ENCODE data around the gene SLC37A2.

Gene SLC37A2

GRCh38 chr11:125071846-125072217 lies 8.7 kb downstream of the SLC37A2 start:
- DNase-seq: no peak

DNA sequence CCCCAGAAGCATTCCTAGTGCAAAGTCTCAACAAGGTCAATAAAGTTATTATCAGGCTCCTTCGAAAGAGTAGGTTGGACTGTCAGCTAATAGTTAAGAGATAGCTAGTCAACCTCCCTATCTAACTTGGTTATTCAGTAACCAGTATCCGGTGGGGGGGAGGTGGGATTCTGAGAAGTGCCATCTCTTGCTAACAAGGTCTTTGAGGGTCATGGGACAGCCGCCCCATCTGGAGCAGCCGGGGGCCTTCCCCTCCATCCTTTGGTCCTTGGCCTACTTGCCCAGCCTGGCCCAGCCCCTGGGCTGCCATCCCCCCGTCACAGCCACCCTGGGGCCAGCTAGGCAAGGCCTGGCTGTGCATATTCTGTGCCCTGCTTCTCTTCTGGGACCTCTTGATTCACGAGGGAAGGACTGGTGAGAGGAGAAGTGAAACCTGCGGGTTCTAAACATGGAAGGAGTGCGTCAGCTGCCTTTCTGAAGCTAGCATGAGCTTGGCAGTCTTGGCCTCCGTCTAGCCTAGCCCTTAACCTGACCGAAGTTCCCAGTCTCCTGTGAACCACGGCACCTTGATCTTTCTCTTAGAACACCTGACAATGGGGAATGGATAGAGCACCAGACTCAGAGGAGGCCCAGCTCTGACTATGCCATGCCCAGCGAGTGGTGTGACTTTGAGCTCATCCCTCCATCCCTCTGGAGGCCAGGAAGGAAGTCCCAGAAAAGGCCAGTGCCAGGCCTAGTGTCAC lies 9.3 kb downstream of the SLC37A2 start:
- DNase-seq: peak; percentile 97

GRCh38 chr11:125072961-125073590 lies 10.0 kb downstream of the SLC37A2 start:
- no peak for DNase-seq

DNA sequence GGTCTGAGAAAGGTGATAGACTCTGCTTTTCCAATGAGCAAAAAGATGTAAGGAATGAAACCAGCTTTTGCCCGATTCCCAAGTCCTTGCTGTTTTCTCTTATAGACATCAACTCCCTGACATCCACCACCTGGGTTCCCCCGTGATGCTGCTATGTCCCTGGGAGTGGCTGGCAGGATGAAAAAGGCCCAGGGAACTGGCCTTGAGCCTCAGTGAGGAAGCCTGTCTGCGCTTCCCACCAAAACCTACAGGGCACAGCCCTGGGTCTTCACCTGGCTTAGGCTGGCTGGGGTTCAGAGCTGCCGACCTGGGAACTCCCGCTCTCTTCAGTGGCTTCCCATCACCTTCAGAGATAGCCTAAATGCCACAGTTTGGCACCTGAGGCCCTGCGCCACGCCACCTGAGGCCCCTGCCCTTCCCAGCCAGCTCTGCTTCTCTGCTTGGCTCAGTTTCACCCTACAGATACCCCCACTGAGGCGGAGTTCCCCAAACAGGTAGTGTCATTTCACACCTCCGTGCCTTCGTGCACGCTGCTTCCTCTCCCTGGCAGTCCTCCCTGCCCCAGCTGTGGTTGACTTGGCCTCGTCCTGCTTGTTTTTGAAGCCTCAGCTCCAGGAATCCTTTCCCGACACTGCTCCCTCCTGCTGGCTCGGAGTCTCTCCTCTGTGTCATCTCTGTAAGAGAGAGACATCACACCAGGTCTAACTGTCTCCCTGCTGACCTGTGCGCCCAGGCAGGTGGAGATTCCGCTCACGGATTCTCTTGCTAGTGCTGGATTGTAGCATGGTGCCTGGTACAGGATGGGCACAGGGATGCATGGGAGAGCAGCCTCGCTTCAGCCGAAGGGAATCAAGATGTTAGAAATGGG lies 10.7 kb downstream of the SLC37A2 start:
- no peak for DNase-seq

DNA sequence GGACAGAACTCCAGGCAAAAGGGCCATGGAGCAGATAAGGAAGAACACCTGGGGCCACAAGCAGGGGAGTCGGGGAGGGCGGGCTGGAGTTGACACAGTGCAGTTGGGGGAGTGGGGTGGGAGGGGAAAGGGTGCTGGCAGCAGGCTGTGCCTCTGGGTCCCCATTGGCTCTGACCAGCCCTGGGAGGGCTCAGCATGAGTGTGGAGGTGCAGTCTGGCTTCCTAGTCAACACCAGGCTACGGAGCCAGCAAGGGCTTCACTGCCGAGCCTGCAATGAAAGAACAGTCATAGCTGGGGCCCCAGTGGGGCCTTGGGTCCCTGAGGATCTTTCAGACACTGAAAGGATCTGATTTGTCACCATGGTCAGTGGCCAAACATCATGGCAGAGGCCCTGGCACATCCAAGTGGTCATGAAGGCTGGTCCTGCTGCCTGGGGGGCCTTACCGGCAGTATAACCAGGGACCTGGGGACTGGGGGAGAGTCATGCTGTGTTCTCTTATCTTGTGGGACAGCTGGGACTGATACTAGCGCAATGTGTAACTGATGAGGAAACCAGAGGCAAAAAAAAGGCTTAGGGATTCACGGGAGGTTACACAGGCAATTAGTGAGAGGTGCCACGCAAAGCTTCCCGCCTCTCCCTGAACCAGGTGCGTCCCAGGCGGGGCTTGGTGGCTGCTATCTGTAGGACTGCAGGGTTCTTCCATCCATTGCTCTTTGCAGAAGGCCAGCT lies 11.6 kb downstream of the SLC37A2 start:
- DNase-seq: no peak

GRCh38 chr11:125075242-125075625 lies 12.1 kb downstream of the SLC37A2 start:
- DNase-seq: no peak

- no peak for DNase-seq
These were observed 12.8 kb downstream of the SLC37A2 start for GRCh38 chr11:125075900-125076317.

- no peak for DNase-seq
These were observed 13.4 kb downstream of the SLC37A2 start for GRCh38 chr11:125076378-125076945.

DNA sequence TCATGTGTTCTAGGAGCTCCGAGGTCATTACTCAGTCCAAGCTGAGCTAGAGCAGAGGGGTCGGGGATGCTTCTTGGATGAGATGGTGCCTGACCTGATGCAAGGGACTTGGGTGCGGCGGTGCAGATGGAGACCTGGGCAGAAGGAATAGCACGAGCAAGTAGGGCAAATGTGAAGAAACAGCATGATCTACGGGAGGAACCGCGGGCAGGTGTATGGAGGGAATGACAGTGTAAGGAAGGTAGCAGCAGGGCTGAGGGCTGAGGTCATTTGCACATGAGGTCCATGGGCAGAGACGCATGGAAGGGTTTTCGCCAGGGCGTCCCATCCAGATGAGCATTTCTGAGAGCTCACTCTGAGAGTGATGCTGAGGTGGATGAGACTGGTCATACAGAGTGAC lies 14.9 kb downstream of the SLC37A2 start:
- no peak for DNase-seq

DNA sequence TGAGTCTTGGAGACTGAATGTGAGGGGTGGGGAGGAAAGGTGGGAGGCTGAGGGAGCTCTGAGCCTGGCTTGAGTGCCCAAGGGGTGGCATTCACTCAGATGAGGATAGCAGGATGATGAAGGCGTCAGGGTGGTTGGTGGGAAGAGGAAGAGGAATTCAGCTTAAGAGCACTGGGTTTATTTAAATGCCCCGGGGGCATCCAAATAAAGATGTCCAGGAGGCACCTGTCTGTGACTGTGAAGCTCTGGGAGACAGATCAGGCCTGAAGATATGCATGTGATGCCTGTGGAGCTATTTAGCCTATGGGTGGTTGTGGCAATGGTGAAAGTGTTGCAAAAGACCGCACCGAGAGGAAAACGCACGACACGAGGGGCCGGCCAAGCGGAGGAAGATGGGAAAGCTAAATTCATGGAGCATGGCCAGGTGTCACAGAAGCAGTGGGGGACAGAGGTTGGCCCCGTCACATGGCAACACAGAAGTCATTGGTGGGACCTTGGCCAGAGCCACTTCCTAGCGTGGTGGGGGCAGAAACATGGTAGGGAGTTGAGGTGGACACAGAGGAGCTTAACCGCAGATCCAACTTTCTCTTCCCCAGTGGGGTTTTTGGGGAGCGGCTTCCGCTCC lies 15.5 kb downstream of the SLC37A2 start:
- DNase-seq: no peak

DNA sequence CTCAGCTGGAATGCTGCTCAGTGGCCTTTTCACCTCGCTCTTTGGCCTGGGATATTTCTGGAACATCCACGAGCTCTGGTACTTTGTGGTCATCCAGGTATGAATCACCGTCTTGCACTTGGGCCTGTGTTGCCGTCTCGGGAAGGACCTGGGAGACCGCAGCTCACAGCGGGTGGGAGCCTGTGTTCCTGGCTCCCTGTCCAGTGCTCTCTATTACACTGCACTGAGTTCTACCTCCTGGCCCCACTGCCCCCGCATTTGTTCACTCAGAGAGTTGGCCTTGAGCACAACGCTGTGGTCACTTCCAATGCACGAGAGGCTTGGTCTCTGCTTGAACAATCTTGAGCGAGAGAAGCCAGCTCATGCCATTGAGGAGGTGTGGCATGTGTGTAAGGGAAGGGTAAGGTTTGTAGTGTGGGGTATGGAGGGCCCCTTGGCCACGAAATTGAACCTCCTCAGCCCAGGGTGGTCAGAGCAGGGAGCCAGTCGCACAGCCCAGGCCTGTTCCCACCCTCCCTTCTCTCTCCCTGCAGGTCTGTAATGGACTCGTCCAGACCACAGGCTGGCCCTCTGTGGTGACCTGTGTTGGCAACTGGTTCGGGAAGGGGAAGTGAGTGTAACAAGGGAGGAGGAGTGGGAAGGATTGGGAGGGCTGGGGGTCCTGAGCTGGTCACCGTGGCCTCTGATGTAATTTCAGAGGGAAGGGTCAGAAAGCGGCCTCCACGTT lies 16.2 kb downstream of the SLC37A2 start:
- DNase-seq: peak; percentile 76

- no peak for DNase-seq
These were observed 16.9 kb downstream of the SLC37A2 start for GRCh38 chr11:125079878-125080530.

DNA sequence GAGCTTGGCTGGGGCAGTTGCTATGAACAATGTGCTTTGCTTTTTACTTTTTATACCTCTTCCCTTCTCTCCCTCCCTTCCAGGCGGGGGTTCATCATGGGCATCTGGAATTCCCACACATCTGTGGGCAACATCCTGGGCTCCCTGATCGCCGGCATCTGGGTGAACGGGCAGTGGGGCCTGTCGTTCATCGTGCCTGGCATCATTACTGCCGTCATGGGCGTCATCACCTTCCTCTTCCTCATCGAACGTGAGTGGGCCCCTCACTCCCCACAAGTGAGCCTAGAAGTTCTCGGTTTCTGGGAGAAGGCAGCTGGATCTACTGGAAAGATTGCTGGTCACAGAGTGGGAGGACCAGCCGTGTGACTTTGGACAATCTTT lies 17.4 kb downstream of the SLC37A2 start:
- no peak for DNase-seq

GRCh38 chr11:125081098-125081798 lies 18.1 kb downstream of the SLC37A2 start:
- DNase-seq: no peak

DNA sequence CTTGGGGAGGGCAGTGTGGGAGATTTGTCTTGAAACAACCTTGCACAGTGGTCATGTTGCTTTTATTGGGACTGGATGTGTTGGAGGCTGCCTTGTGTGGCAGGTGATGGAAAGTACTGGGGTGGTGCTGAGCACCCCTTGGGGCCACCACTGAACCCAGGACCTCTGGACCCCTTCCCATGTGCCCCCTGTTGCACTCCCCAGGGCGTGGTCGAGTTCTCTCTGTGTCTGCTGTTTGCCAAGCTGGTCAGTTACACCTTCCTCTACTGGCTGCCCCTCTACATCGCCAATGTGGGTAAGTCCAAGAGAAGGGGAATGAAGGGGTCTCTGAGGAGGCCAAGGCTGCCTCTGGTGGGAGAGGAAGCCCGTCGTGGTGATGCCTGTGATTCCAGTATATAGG lies 18.9 kb downstream of the SLC37A2 start:
- no peak for DNase-seq

GRCh38 chr11:125082611-125083311 lies 19.7 kb downstream of the SLC37A2 start:
- peak; percentile 64 for DNase-seq

DNA sequence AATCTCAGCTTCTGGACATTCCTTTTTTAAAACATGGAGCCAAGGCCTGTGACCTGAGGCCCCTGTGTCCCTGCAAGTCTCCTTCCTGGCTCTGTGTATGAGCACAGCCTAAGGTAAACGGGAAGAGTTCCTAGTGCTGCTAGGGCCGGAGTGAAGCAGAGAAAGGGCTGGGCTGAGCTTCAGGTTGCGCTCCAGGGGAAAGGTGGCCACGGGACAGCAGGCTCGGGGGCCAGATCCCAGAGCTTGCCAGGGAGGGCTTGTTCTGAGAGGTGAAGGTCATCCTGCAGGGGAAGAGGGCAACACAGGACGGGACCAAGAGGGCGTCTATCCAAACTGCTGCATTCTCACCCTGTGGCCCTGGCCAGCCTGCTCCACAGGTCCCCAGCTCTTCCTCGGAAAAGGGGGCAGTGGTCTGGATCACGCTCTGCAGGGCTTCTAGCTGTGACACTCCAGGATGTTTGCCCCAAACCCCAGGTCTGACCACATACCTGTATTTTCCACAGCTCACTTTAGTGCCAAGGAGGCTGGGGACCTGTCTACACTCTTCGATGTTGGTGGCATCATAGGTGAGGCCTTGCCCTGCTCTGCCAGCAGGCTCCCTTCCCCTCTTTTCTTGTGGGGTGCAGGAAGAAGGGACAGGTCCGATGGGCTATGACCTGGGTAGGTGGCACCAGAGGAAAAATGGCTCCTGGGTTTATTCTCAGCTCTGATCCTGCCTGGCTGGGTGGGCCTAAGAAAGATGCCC lies 20.4 kb downstream of the SLC37A2 start:
- DNase-seq: no peak

DNA sequence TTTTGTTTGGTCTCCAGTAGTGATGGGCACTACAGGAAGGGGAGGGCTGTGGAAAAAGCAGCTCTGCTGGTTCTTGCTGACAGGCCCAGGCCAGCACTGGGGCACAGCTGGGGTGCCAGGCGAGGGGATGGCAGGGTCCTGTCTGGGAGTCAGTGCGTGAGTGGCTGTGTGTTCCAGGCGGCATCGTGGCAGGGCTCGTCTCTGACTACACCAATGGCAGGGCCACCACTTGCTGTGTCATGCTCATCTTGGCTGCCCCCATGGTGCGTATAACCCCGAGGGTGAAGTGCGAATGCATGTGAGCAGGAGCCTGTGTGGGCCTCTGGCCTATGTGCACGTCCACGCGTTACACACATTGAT lies 20.9 kb downstream of the SLC37A2 start:
- DNase-seq: no peak

DNA sequence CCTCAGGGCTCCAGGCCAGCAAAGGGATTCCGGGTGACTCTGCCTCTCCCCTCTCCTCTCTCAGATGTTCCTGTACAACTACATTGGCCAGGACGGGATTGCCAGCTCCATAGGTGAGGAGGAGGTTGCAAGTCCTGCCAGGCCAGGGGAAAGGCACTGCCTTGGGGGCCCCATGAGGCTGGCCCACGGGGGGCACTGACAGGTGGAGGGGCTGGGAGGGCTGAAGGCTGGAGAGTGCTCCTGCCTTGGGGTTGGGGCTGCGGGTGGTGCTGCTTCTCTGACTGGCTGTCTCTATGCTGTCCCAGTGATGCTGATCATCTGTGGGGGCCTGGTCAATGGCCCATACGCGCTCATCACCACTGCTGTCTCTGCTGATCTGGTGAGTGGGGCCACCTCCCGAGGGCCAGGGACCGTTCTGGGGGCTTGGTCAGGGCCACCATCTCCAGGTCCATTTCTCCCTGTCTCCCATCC lies 21.7 kb downstream of the SLC37A2 start:
- no peak for DNase-seq
